Measurements from ENCODE around the gene DPYD.

GRCh38 chr1:97373000-97373399 lies 547.8 kb downstream of the DPYD start:
- TF ChIP-seq, protein P1, sequence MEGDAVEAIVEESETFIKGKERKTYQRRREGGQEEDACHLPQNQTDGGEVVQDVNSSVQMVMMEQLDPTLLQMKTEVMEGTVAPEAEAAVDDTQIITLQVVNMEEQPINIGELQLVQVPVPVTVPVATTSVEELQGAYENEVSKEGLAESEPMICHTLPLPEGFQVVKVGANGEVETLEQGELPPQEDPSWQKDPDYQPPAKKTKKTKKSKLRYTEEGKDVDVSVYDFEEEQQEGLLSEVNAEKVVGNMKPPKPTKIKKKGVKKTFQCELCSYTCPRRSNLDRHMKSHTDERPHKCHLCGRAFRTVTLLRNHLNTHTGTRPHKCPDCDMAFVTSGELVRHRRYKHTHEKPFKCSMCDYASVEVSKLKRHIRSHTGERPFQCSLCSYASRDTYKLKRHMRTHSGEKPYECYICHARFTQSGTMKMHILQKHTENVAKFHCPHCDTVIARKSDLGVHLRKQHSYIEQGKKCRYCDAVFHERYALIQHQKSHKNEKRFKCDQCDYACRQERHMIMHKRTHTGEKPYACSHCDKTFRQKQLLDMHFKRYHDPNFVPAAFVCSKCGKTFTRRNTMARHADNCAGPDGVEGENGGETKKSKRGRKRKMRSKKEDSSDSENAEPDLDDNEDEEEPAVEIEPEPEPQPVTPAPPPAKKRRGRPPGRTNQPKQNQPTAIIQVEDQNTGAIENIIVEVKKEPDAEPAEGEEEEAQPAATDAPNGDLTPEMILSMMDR (IDR thresholded peaks at IDR 0.05; ENCODE audit: insufficient read depth, low read length, poor library complexity, severe bottlenecking), result no peak
- no peak for TF ChIP-seq EZH2phosphoT487 (conservative IDR thresholded peaks at IDR 0.05; ENCODE audit: low read length)

Data from SU-DHL-6 (cell line).